Mucosa of descending colon (tissue), 3 donors: Measurements from ENCODE around the gene DLGAP4. TPM values are rescaled to one million over a fixed set of nuclear protein-coding genes. Genes with fewer than 3 reads are reported as not detected.
"Not testable (repeated sequence)": the region's sequence is repeated elsewhere in the genome, so short reads cannot be mapped to it uniquely, and the experiment has no call there.

ENCODE experiments used
- ATAC-seq: fragments of 200-7000 bp; cut with Tn5 transposase; one replicate; pipeline ENCODE4 v1.9.1; 2020; ENCODE audit warnings: mild to moderate bottlenecking, moderate library complexity
- DNase-seq, 3 donors: peaks; one replicate each; pipeline ENCODE4 v3.0.0-alpha.2; 2020
- H3K36me3 ChIP-seq: fragments of 200-600 bp; one replicate; pipeline ENCODE4 v1.8.0; 2021; ENCODE audit warnings: low read depth, mild to moderate bottlenecking
- H3K4me1 ChIP-seq: fragments of 200-600 bp; one replicate; pipeline ENCODE4 v1.8.0; 2021; ENCODE audit warnings: low read depth, mild to moderate bottlenecking
- H3K4me3 ChIP-seq: fragments of 200-600 bp; one replicate; pipeline ENCODE4 v1.8.0; 2021; ENCODE audit warnings: mild to moderate bottlenecking
- H3K9me3 ChIP-seq: fragments of 200-600 bp; one replicate; pipeline ENCODE4 v1.8.0; 2021; ENCODE audit warnings: mild to moderate bottlenecking
- CTCF ChIP-seq: fragments of 200-600 bp; IDR thresholded peaks from one replicate; pipeline ENCODE4 v1.8.0; 2022; ENCODE audit warnings: antibody characterized with exemption, mild to moderate bottlenecking
- intact Hi-C, 2 donors: fragments of 100-400 bp; cut with DNase I in 1 of 2; cut with micrococcal nuclease in 1 of 2; formaldehyde crosslinking; loops; one replicate each; pipeline versions ENCODE4 v1.11.0 to v1.11.1; 2022; cut with DNase I, micrococcal nuclease
- total RNA-seq, 3 donors: library from RNA; stranded (reverse); fragmentation: NEBNext Ultra II Directional in 2 of 3; extraction: Animal tissue kit (Norgen Biotek cat#: 25700) in 2 of 3; gene quantifications; one replicate each; pipeline versions ENCODE4 v1.2.1 to v1.2.4, GENCODE V29; 2021 to 2023
- donor health status: DM: no; HTN: no; CAD: no; lungs with moderate emphysema.
- donor health status: DM: no; HTN: no; CAD: no.
- donor health status: DM: no; HTN: yes; CAD: no.

The DLGAP4 gene
- total RNA-seq, 3 donors from 2014 or later, result 40.0 to 66.3 (median 43.5) TPM

GRCh38 chr20:36474563-36474962 is 168.4 kb downstream of the DLGAP4 start:
- no peaks in the 10 kb centered on the region for H3K9me3 ChIP-seq
- no peak for TF ChIP-seq CTCF
- H3K4me1 ChIP-seq, result peaks cover 38% of the 10 kb centered on the region
- no peak overlapping the region for H3K4me3 ChIP-seq
- no peak for DNase-seq
- intact Hi-C loops, result no loop called here
- ATAC-seq, result peak; percentile 13
- H3K36me3 ChIP-seq, result no peaks in the 10 kb centered on the region

- intact Hi-C loops, H3K4me3 ChIP-seq, ATAC-seq, DNase-seq, H3K36me3 ChIP-seq, H3K9me3 ChIP-seq: not testable (repeated sequence)
- peaks cover 33% of the 10 kb centered on the region for H3K4me1 ChIP-seq
Observed at GRCh38 chr20:36475054-36475453, 168.9 kb downstream of the DLGAP4 start.

GRCh38 chr20:36477475-36477874 is 171.3 kb downstream of the DLGAP4 start:
- Histone ChIP-seq H3K36me3 (no peaks in the 10 kb centered on the region), H3K4me3 (no peak overlapping the region), H3K9me3 (no peaks in the 10 kb centered on the region), H3K4me1 (peaks cover 10% of the 10 kb centered on the region)
- intact Hi-C loops, result no loop called here
- DNase-seq (no peak), ATAC-seq (no peak)
- TF ChIP-seq CTCF, result no peak

GRCh38 chr20:36478137-36478905 is 172.2 kb downstream of the DLGAP4 start:
- TF ChIP-seq CTCF, result no peak
- Histone ChIP-seq H3K9me3 (no peaks in the 10 kb centered on the region), H3K36me3 (no peaks in the 10 kb centered on the region), H3K4me1 (peaks cover 3% of the 10 kb centered on the region), H3K4me3 (no peak overlapping the region)
- intact Hi-C loops, result no loop called here
- DNase-seq (no peak), ATAC-seq (no peak)

GRCh38 chr20:36479938-36480337 is 173.8 kb downstream of the DLGAP4 start:
- ATAC-seq (no peak), DNase-seq (no peak)
- Histone ChIP-seq H3K9me3 (no peaks in the 10 kb centered on the region), H3K4me1 (peaks cover 3% of the 10 kb centered on the region), H3K4me3 (no peak overlapping the region), H3K36me3 (no peaks in the 10 kb centered on the region)
- intact Hi-C loops, result no loop called here
- no peak for TF ChIP-seq CTCF

GRCh38 chr20:36480456-36481048 is 174.4 kb downstream of the DLGAP4 start:
- no peak for ATAC-seq
- no peak for TF ChIP-seq CTCF
- H3K36me3 ChIP-seq, result no peaks in the 10 kb centered on the region
- no peak for DNase-seq
- no peak overlapping the region for H3K4me3 ChIP-seq
- intact Hi-C loops, result no loop called here
- no peaks in the 10 kb centered on the region for H3K4me1 ChIP-seq
- H3K9me3 ChIP-seq, result no peaks in the 10 kb centered on the region
